Heart left ventricle (tissue), 16 donors: Measurements from ENCODE around the gene HES5. TPM values are rescaled to one million over a fixed set of nuclear protein-coding genes. Genes with fewer than 3 reads are reported as not detected.

Experiments used
- ATAC-seq, 4 donors: fragments of 200-7000 bp; cut with Tn5 transposase; one replicate each; pipeline ENCODE4 v1.9.1; 2020 to 2022; ENCODE audit warnings: moderate library complexity in 4 of 4, mild to moderate bottlenecking in 3 of 4, moderate number of reproducible peaks in 1 of 4
- DNase-seq, 5 donors: peaks; one replicate each; pipeline ENCODE4 v3.0.0-alpha.2; 2020
- H3K27ac ChIP-seq, 12 donors: fragments of 200-600 bp; sonication (generic) in 4 of 12; one replicate each; pipeline versions ENCODE4 v1.5.0 to v1.8.0; 2016 to 2022; ENCODE audit warnings: mild to moderate bottlenecking in 2 of 12
- H3K27me3 ChIP-seq, 9 donors: fragments of 200-600 bp; sonication (generic) in 2 of 9; one replicate each; pipeline versions ENCODE4 v1.5.1 to v1.8.0; 2016 to 2022; ENCODE audit warnings: mild to moderate bottlenecking in 3 of 9
- H3K36me3 ChIP-seq, 9 donors: fragments of 200-600 bp; sonication (generic) in 2 of 9; one replicate each; pipeline versions ENCODE4 v1.5.0 to v1.8.0; 2018 to 2022; ENCODE audit warnings: mild to moderate bottlenecking in 2 of 9
- H3K4me1 ChIP-seq, 12 donors: fragments of 200-600 bp; sonication (generic) in 4 of 12; one replicate each; pipeline versions ENCODE4 v1.5.0 to v1.8.0; 2016 to 2022; ENCODE audit warnings: mild to moderate bottlenecking in 3 of 12
- H3K4me3 ChIP-seq, 12 donors: fragments of 200-600 bp; sonication (generic) in 4 of 12; one replicate each; pipeline versions ENCODE4 v1.5.0 to v1.8.0; 2017 to 2022; ENCODE audit warnings: mild to moderate bottlenecking in 9 of 12, moderate library complexity in 4 of 12
- H3K9me3 ChIP-seq, 12 donors: fragments of 200-600 bp; sonication (generic) in 4 of 12; one replicate each; pipeline versions ENCODE4 v1.5.0 to v1.8.0; 2016 to 2022; ENCODE audit warnings: mild to moderate bottlenecking in 1 of 12
- CTCF ChIP-seq, 12 donors: fragments of 200-600 bp; sonication (generic) in 4 of 12; IDR thresholded peaks; one replicate each; pipeline versions ENCODE4 v1.5.0 to v1.8.0; 2018 to 2022; ENCODE audit warnings: antibody characterized with exemption in 12 of 12, mild to moderate bottlenecking in 5 of 12
- POLR2A ChIP-seq, 2 donors: fragments of 450-650 bp; IDR thresholded peaks; one replicate each; pipeline ENCODE4 v1.6.1; 2017; ENCODE audit warnings: antibody characterized with exemption in 2 of 2, mild to moderate bottlenecking in 2 of 2, moderate library complexity in 2 of 2
- WGBS, 4 donors: extraction: QIAGEN DNeasy Blood & Tissue Kit in 2 of 4; methylation state at CpG; one replicate each; pipeline versions ENCODE4 v1.1.5 to v1.1.7; 2013 to 2018; 5-methylcytosine and 5-hydroxymethylcytosine counted together
- intact Hi-C, 10 donors: fragments of 100-400 bp; cut with DNase I; formaldehyde crosslinking; loops; one replicate each; pipeline versions ENCODE4 v1.11.1 to v1.14.2; 2022
- polyA plus RNA-seq, 2 donors: library from polyadenylated mRNA; stranded (reverse); fragments of 200-250 nt; gene quantifications; one replicate each; pipeline ENCODE4 v1.2.3, GENCODE V29; 2013
- total RNA-seq, 9 donors: library from RNA; depleted of rRNA in 2 of 9; stranded (reverse); fragments of >200 nt in 2 of 9; fragmentation: NEBNext Ultra II Directional in 3 of 9; extraction: Animal tissue kit (Norgen Biotek cat#: 25700) in 3 of 9; gene quantifications; one replicate each; pipeline versions ENCODE4 v1.1.0 to v1.2.4, GENCODE V29; 2016 to 2023
- donor health status: ischemic (EF 13 %, LVEDD 7.1; RV severe dilation, severe dysfunction).
- donor health status: healthy with polysubstance abuse.
- donor health status: DM: no; HTN: yes; CAD: no.
- donor health status: DM: no; HTN: no; CAD: no.
- donor health status: ischemic (EF 25% LVEDD 6.9; RV normal size, moderate dysfunction).
- donor health status: ischemic (EF 25% LVEDD 5.7; RV mildly dilated, moderate dysfunction).
- donor health status: healthy.
- donor health status: DM: yes; HTN: yes; CAD: no.
- donor health status: ischemic (EF 35%, LVEDD 5.7; RV mildly dilated, moderate dysfunction).
- donor health status: nonischemic (EF 11% LVEDD 7.7; RV severe dilation, severe dysfunction).
- donor health status: DM: yes; HTN: yes; CAD: no.
- donor health status: PGD.
- donor health status: ischemic (EF 29% LVEDD 5.4; RV normal size, mild dysfunction).
- donor health status: nonischemic (EF 23%, LVEDD 6.1; RV moderate dilation, normal function).

HES5 gene
- total and polyA plus RNA-seq, 11 donors: 0.42 to 2.0 (median 1.2) TPM

DNA sequence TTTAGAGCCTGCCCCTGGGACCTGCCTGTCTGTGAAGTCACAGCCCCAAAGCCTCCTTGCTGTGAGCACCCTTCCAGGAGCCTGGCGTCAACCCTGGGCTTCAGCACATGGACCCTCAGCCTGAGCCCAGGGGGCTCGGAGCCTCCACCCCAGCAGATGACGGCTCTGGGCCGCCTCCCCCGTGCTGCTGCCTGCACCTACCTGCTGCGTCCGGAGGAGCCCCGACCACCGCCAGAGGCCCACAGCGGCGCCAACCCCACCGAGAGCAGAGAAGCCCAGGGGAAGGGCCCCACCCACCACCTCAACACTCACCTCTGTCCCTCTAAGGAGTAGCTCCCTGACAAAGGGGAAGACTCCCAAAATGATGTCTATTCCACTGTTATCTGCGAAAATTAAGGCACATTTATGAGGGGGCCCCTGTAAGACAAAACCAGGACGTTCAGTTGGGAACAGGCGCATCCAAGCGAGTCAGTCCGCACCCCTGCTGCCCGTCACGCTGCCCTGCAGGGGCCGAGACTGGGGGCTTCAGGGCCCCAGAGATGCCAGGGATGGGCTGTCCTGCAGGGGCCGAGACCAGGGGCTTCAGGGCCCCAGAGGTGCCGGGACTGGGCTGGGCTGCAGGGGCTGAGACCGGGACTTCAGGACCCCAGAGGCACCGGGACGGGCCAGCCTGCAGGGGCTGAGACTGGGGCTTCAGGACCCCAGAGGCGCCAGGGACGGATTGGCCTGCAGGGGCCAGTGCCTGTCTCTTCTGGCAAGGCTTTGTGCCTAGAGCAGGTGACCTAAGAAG is 19.5 kb downstream of the HES5 start:
- DNase-seq (no peak), ATAC-seq (no peak)
- H3K36me3 ChIP-seq: peaks cover 5 to 83% (median 77%) of the 10 kb centered on the region in 9 donors
- H3K4me1 ChIP-seq: peaks cover 0 to 8% (median 0%) of the 10 kb centered on the region in 12 donors
- H3K27me3 ChIP-seq: no peaks in the 10 kb centered on the region
- intact Hi-C loops: no loop called here
- H3K4me3 ChIP-seq: no peak overlapping the region
- TF ChIP-seq CTCF (IDR thresholded peaks at IDR 0.05) (no peak), POLR2A (IDR thresholded peaks at IDR 0.05) (no peak)
- H3K27ac ChIP-seq: no peak overlapping the region
- 94 to 95% (median 94%) methylated on average over 22 to 27 of the region's 27 CpGs for WGBS, 4 donors
- no peaks in the 10 kb centered on the region for H3K9me3 ChIP-seq

DNA sequence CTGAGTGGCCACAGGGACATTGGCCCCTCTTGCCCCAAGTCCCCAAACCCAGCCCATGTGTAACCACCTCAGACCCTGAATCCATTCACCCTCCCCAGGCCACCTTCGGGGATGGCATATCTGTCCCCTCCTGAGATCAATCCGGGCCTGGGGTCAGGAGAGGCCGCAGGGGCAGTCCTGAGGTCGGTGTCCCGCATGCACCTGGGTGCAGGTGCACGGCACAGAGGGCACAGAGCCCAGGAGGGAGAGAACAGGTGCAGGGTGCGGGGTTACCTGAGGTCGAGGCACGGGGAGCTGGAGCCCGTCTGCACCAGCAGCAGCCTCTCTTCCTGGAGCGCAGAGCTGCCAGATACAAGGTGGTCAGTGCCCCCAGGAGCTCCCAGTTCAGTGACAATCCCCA is 20.5 kb downstream of the HES5 start:
- TF ChIP-seq CTCF (IDR thresholded peaks at IDR 0.05) (no peak), POLR2A (IDR thresholded peaks at IDR 0.05) (no peak)
- Histone ChIP-seq H3K27me3 (peaks cover 0 to 8% (median 0%) of the 10 kb centered on the region in 9 donors), H3K9me3 (no peaks in the 10 kb centered on the region), H3K4me3 (no peak overlapping the region), H3K27ac (no peak overlapping the region), H3K4me1 (peaks cover 0 to 16% (median 3%) of the 10 kb centered on the region in 12 donors), H3K36me3 (peaks cover 5 to 73% (median 67%) of the 10 kb centered on the region in 9 donors)
- intact Hi-C loops: no loop called here
- ATAC-seq (no peak), DNase-seq (no peak)
- WGBS, 4 donors: 82 to 94% (median 93%) methylated on average over 8 to 11 of the region's 11 CpGs

- ATAC-seq: no peak
- intact Hi-C loops: no loop called here
- Histone ChIP-seq H3K4me1 (peaks cover 0 to 23% (median 5%) of the 10 kb centered on the region in 12 donors), H3K4me3 (no peak overlapping the region), H3K9me3 (no peaks in the 10 kb centered on the region), H3K27ac (no peak overlapping the region), H3K36me3 (peaks cover 3 to 65% (median 60%) of the 10 kb centered on the region in 9 donors), H3K27me3 (peaks cover 0 to 15% (median 6%) of the 10 kb centered on the region in 9 donors)
- TF ChIP-seq CTCF (IDR thresholded peaks at IDR 0.05) (no peak), POLR2A (IDR thresholded peaks at IDR 0.05) (no peak)
- 91 to 95% (median 92%) methylated on average over 23 to 29 of the region's 29 CpGs for WGBS, 4 donors
- no peak for DNase-seq
These were observed 21.3 kb downstream of the HES5 start for GRCh38 chr1:2508751-2509150.

DNA sequence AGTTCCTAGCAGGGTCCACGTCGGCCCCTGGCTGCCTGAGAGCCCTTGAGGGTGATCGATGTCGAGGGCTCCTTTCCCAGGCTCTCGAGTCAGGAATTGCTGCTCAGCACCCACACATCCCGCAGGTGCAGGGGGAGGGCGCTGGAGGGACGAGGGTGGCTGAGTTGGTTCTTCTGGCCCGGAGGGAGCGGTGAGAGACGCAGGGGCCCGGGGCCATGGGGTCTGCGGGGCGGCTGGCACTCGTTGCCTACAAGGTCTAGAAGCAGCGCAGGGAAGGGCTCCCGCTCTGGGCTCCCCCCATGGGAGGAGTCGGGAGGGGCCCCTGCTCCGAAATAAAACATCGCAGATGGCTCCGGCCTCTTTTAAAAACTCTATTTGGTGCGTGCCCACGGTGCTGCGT is 21.9 kb downstream of the HES5 start:
- TF ChIP-seq CTCF (IDR thresholded peaks at IDR 0.05): no peak
- Histone ChIP-seq H3K27me3 (peaks cover 4 to 20% (median 7%) of the 10 kb centered on the region in 9 donors), H3K4me3 (no peak overlapping the region), H3K36me3 (peaks cover 0 to 59% (median 54%) of the 10 kb centered on the region in 9 donors), H3K27ac (no peak overlapping the region), H3K4me1 (peaks cover 0 to 23% (median 5%) of the 10 kb centered on the region in 12 donors), H3K9me3 (no peaks in the 10 kb centered on the region)
- WGBS, 4 donors: 85 to 90% (median 89%) methylated on average over 21 to 24 of the region's 24 CpGs
- no peak for DNase-seq
- ATAC-seq: no peak
- intact Hi-C loops: no loop called here
